Measurements from ENCODE around the gene LY6G5B. TPM values are rescaled to one million over a fixed set of nuclear protein-coding genes. Genes with fewer than 3 reads are reported as not detected.

LY6G5B gene
- total and polyA plus RNA-seq, 2 of the 4 experiments (the other 2 are of a cell fraction) = 2.2 to 13.6 TPM

- no peak overlapping the region for H4K8ac ChIP-seq (ENCODE audit: low read depth in 2 of 2, low read length in 2 of 2)
- no peaks in the 10 kb centered on the region for H3K9me3 ChIP-seq (ENCODE audit: control insufficient read depth, insufficient read depth, low read length)
- no peaks in the 10 kb centered on the region for H3K27me3 ChIP-seq (ENCODE audit: control insufficient read depth, insufficient read depth, low read length)
- H3K4me1 ChIP-seq (ENCODE audit: control insufficient read depth, insufficient read depth, low read length) = no peaks in the 10 kb centered on the region
- ATAC-seq (ENCODE audit: low read depth) (no peak), DNase-seq (no peak)
- H4K20me1 ChIP-seq (ENCODE audit: insufficient read depth, low read length) = peaks cover 45% of the 10 kb centered on the region
- no peak overlapping the region for H2BK20ac ChIP-seq (ENCODE audit: low read depth, low read length)
- no peak overlapping the region for H3K4ac ChIP-seq (ENCODE audit: low read depth, low read length)
- no peak overlapping the region for H4K5ac ChIP-seq (ENCODE audit: low read depth, low read length)
- dilution Hi-C loops (cut with HindIII; ENCODE audit: low sequenced_read_pairs, unreplicated experiment) (no loop called here), in situ Hi-C loops (cut with MboI; ENCODE audit: low sequenced_read_pairs) (no loop called here), intact Hi-C loops (cut with micrococcal nuclease) (no loop called here)
- H3K79me1 ChIP-seq (ENCODE audit: low read depth in 1 of 2, low read length in 2 of 2) = peaks cover 26 to 71% of the 10 kb centered on the region in 2 experiments
- WGBS, 2 experiments (ENCODE audit: extremely low coverage in 2 of 2, insufficient read length in 1 of 2) = no CpG with 5 or more reads among the region's 10 CpGs
- no peak overlapping the region for H2BK5ac ChIP-seq (ENCODE audit: low read depth, low read length, poor library complexity, severe bottlenecking)
- H2BK120ac ChIP-seq (ENCODE audit: low read depth, low read length) = no peak overlapping the region
- no peak overlapping the region for H2BK15ac ChIP-seq (ENCODE audit: low read depth, low read length)
- no peak overlapping the region for H3K4me2 ChIP-seq (ENCODE audit: low read depth, low read length)
- H3K9me1 ChIP-seq (ENCODE audit: insufficient read depth, low read length) = peaks cover 6% of the 10 kb centered on the region
- no peak overlapping the region for H3K9ac ChIP-seq (ENCODE audit: low read depth, low read length)
- no peak overlapping the region for H2AK9ac ChIP-seq (replicated peaks; ENCODE audit: low read depth, low read length, poor library complexity)
- no peak overlapping the region for H3K18ac ChIP-seq (ENCODE audit: low read depth, low read length)
- no peak overlapping the region for H3K14ac ChIP-seq (replicated peaks; ENCODE audit: low read depth, low read length)
- BruUV-seq (replicated peaks) = no TSS peak
- CTCF ChIA-PET = no interaction called here
- TF ChIP-seq CHD1 (IDR thresholded peaks at IDR 0.05; ENCODE audit: low read depth, low read length) (no peak), CTCF (conservative IDR thresholded peaks at IDR 0.05; ENCODE audit: low read depth, low read length) (no peak), BHLHE40 (IDR thresholded peaks at IDR 0.05; ENCODE audit: low read depth, low read length) (no peak)
- POLR2A ChIA-PET (ENCODE audit: unreplicated experiment) = interaction anchor here (0.6 kb wide), 1 partner anchor 182 kb away, joined by 3 read pairs; no protein-coding TSS in a partner anchor
- no peak overlapping the region for H2AFZ ChIP-seq (replicated peaks; ENCODE audit: low read length, poor library complexity)
- no peak overlapping the region for H3K4me3 ChIP-seq (ENCODE audit: insufficient read depth, low read depth, low read length)
- H3K36me3 ChIP-seq (ENCODE audit: control insufficient read depth, insufficient read depth, low read length) = peaks cover 87% of the 10 kb centered on the region
- no peak overlapping the region for H3K27ac ChIP-seq (ENCODE audit: insufficient read depth, low read length)
- H4K91ac ChIP-seq (ENCODE audit: insufficient read depth, low read depth, low read length) = no peak overlapping the region
- no peak overlapping the region for H3K23ac ChIP-seq (ENCODE audit: low read depth, low read length)
- no peak overlapping the region for H2AK5ac ChIP-seq (ENCODE audit: low read depth, low read length)
- no peak overlapping the region for H3K56ac ChIP-seq (ENCODE audit: extremely low read depth, insufficient read depth, low read length)
Measured at GRCh38 chr6:31626952-31627351, 42.8 kb upstream of the LY6G5B start.

Data from IMR-90 (cell line).